ENCODE data around the gene LRRC32. TPM values are rescaled to one million over a fixed set of nuclear protein-coding genes. Genes with fewer than 3 reads are reported as not detected.

LRRC32 gene
- total RNA-seq, 1 experiment from 2014 or later, result not detected

DNA sequence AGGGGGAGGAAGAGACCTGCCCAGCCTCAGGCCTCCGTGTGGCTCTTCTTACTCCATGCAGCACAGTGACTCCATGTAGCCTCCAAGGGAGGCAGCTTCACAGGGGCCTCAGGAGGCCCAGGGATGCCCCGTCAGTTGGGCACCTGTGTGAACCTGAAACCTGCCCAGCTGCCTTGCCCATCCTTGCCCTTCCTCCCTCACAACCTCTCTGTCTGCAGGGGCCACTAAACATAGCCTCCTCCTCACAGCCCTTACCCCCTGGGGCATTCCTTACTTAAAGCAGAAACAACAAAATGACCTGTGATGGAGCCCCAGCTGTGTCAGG, 7.1 kb downstream of the LRRC32 start:
- no peaks in the 10 kb centered on the region for H3K27me3 ChIP-seq (ENCODE audit: low read length)
- POLR2A ChIA-PET (ENCODE audit: unreplicated experiment), result no interaction called here
- no peak overlapping the region for H2AFZ ChIP-seq (ENCODE audit: low read length)
- H3K9me3 ChIP-seq (ENCODE audit: low read length), result no peaks in the 10 kb centered on the region
- H3F3A ChIP-seq (ENCODE audit: low read length, unreplicated experiment), result no peaks in the 10 kb centered on the region
- H4K20me1 ChIP-seq (ENCODE audit: low read length), result no peaks in the 10 kb centered on the region
- H3K27ac ChIP-seq (ENCODE audit: low read length), result no peak overlapping the region
- H3K36me3 ChIP-seq (ENCODE audit: low read depth, low read length), result no peaks in the 10 kb centered on the region
- TF ChIP-seq EZH2phosphoT487 (IDR thresholded peaks at IDR 0.05; ENCODE audit: borderline replicate concordance, low read length) (no peak), EZH2 (IDR thresholded peaks at IDR 0.05; ENCODE audit: low read length, unreplicated experiment) (no peak)
- TF ChIP-seq, protein P1, sequence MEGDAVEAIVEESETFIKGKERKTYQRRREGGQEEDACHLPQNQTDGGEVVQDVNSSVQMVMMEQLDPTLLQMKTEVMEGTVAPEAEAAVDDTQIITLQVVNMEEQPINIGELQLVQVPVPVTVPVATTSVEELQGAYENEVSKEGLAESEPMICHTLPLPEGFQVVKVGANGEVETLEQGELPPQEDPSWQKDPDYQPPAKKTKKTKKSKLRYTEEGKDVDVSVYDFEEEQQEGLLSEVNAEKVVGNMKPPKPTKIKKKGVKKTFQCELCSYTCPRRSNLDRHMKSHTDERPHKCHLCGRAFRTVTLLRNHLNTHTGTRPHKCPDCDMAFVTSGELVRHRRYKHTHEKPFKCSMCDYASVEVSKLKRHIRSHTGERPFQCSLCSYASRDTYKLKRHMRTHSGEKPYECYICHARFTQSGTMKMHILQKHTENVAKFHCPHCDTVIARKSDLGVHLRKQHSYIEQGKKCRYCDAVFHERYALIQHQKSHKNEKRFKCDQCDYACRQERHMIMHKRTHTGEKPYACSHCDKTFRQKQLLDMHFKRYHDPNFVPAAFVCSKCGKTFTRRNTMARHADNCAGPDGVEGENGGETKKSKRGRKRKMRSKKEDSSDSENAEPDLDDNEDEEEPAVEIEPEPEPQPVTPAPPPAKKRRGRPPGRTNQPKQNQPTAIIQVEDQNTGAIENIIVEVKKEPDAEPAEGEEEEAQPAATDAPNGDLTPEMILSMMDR (conservative IDR thresholded peaks at IDR 0.05; ENCODE audit: low read depth, low read length), result no peak
- no peak overlapping the region for H3K4me2 ChIP-seq (ENCODE audit: low read length)
- no peak overlapping the region for H3K4me3 ChIP-seq (ENCODE audit: low read length)
- H3K4me1 ChIP-seq (ENCODE audit: insufficient read depth, low read length), result no peaks in the 10 kb centered on the region
- intact Hi-C loops (cut with micrococcal nuclease), result no loop called here
- H3K9me2 ChIP-seq (replicated peaks; ENCODE audit: low read length), result no peaks in the 10 kb centered on the region
- no TSS peak for BruUV-seq (replicated peaks)
- no peak for ATAC-seq
- H3K79me2 ChIP-seq (ENCODE audit: low read length), result no peaks in the 10 kb centered on the region
- no peak for DNase-seq
- no peak overlapping the region for H3K9ac ChIP-seq (ENCODE audit: low read length)
- CTCF ChIA-PET, result no interaction called here

DNA sequence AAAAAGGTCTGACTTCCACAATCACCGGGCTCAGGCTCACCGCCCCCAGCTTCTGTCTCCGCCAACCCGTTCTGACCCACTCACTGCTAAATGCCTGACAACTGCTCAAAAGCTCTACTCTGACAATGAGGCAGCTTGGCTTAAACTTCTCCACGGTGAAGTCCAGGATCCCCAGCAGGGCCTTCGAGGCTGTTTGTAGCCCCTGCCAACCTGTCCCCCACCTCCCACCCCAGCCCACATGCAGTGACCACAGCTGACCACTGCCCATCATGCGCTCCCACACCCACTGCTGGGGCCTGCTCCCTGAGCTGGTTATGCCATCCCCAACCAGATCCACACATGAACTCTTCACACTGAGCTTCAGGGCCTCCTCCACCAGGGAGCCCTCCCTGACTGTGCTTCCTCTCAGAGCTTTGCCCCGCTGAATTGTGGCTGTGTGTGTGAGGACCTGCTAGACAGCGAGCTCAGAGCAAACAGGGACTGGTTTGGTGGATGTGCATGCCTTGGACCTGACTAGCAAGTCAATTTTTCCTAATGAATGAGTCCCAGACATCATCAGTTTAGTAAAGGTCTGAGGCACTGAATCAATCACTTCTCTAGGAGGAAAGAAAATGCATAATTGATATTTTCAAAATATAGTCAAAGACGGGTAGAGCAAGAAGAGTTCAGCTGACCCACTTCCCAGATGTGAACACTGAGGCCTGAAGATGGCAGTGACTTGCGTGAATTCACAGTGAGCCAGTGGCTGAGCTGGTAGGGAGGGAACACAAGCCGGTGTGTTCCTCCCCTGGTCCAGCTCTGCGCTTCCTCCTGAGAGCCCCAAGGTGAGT, 7.7 kb downstream of the LRRC32 start:
- H4K20me1 ChIP-seq (ENCODE audit: low read length), result no peaks in the 10 kb centered on the region
- intact Hi-C loops (cut with micrococcal nuclease), result no loop called here
- DNase-seq, result no peak

More for the DNA sequence above, 7.7 kb downstream of the LRRC32 start:
- Histone ChIP-seq H3F3A (ENCODE audit: low read length, unreplicated experiment) (no peaks in the 10 kb centered on the region), H3K27ac (ENCODE audit: low read length) (no peak overlapping the region), H3K79me2 (ENCODE audit: low read length) (no peaks in the 10 kb centered on the region), H3K9me3 (ENCODE audit: low read length) (no peaks in the 10 kb centered on the region), H3K9me2 (replicated peaks; ENCODE audit: low read length) (no peaks in the 10 kb centered on the region), H2AFZ (ENCODE audit: low read length) (no peak overlapping the region), H3K4me2 (ENCODE audit: low read length) (no peak overlapping the region), H3K36me3 (ENCODE audit: low read depth, low read length) (no peaks in the 10 kb centered on the region), H3K27me3 (ENCODE audit: low read length) (no peaks in the 10 kb centered on the region), H3K9ac (ENCODE audit: low read length) (no peak overlapping the region), H3K4me3 (ENCODE audit: low read length) (no peak overlapping the region), H3K4me1 (ENCODE audit: insufficient read depth, low read length) (no peaks in the 10 kb centered on the region)
- TF ChIP-seq EZH2phosphoT487 (IDR thresholded peaks at IDR 0.05; ENCODE audit: borderline replicate concordance, low read length), result no peak
- no peak for TF ChIP-seq EZH2 (IDR thresholded peaks at IDR 0.05; ENCODE audit: low read length, unreplicated experiment)
- TF ChIP-seq, protein P1 (conservative IDR thresholded peaks at IDR 0.05; ENCODE audit: low read depth, low read length), result no peak
- ChIA-PET POLR2A (ENCODE audit: unreplicated experiment) (no interaction called here), CTCF (no interaction called here)
- BruUV-seq (replicated peaks), result no TSS peak
- ATAC-seq, result no peak

Data from PC-3 (cell line).